B cell (primary cell): Measurements from ENCODE around the gene COL5A1. TPM values are rescaled to one million over a fixed set of nuclear protein-coding genes. Genes with fewer than 3 reads are reported as not detected.

Experiments
- ATAC-seq: fragments of 200-7000 bp; cut with Tn5 transposase; one replicate; pipeline ENCODE4 v1.10.0; 2021; ENCODE audit warnings: low read depth, mild to moderate bottlenecking, moderate number of reproducible peaks, moderate library complexity
- CTCF ChIA-PET: fragments of 350-600 bp; sonication (Branson Sonifier 250); formaldehyde crosslinking; loops from one replicate; lab custom pipeline; 2021; ENCODE audit warnings: antibody characterized with exemption, inconsistent platforms; lab: Charles Lee
- POLR2A ChIA-PET: fragments of 350-600 bp; sonication (Branson Sonifier 250); formaldehyde crosslinking; loops from one replicate; lab custom pipeline; 2021; ENCODE audit warnings: antibody characterized with exemption; lab: Charles Lee
- DNase-seq: peaks from one replicate; pipeline ENCODE4 v3.0.0; 2013
- H2AFZ ChIP-seq: 2 replicates; pipeline ENCODE4 v1.6.1; 2012; ENCODE audit warnings: mild to moderate bottlenecking, low read depth, low read length; ENCODE audit not compliant: insufficient read depth, poor library complexity, severe bottlenecking
- H3K27ac ChIP-seq, 2 donors: 1 replicate in 1 of 2; 2 replicates in 1 of 2; pipeline ENCODE4 v1.5.1; 2012 to 2013; ENCODE audit warnings: low read length in 2 of 2, mild to moderate bottlenecking in 2 of 2, moderate library complexity in 1 of 2
- H3K27me3 ChIP-seq, 4 experiments: fragments of 200-600 bp in 1 of 4; sonication (generic) in 1 of 4; replicated peaks in 1 of 4; 1 replicate in 2 of 4; 2 replicates in 2 of 4; pipeline versions ENCODE4 v1.6.1 to v1.7.0; 2013 to 2016; ENCODE audit warnings: low read length in 3 of 4, mild to moderate bottlenecking in 2 of 4, mixed read lengths in 1 of 4, moderate library complexity in 1 of 4; ENCODE audit not compliant: insufficient read depth in 4 of 4, control insufficient read depth in 3 of 4; ENCODE audit errors: control extremely low read depth in 1 of 4
- H3K36me3 ChIP-seq, 2 experiments: replicated peaks in 1 of 2; 1 replicate in 1 of 2; 2 replicates in 1 of 2; pipeline versions ENCODE4 v1.6.1 to v1.7.1; 2013; ENCODE audit warnings: low read length in 1 of 2; ENCODE audit not compliant: insufficient read depth in 2 of 2, control insufficient read depth in 1 of 2; ENCODE audit errors: control extremely low read depth in 1 of 2, extremely low read depth in 1 of 2
- H3K4me1 ChIP-seq, 2 donors: fragments of 200-600 bp in 1 of 2; sonication (generic) in 1 of 2; 1 replicate in 1 of 2; 2 replicates in 1 of 2; pipeline versions ENCODE4 v1.5.1 to v1.6.1; 2013 to 2017; ENCODE audit warnings: low read length in 2 of 2; ENCODE audit not compliant: control insufficient read depth in 2 of 2, insufficient read depth in 2 of 2
- H3K4me2 ChIP-seq: replicated peaks from 2 replicates; pipeline ENCODE3; 2012; ENCODE audit warnings: mild to moderate bottlenecking, low read depth, low read length; ENCODE audit not compliant: poor library complexity, severe bottlenecking
- H3K4me3 ChIP-seq, 5 experiments: fragments of 200-600 bp in 1 of 5; sonication (generic) in 1 of 5; 1 replicate in 3 of 5; 2 replicates in 2 of 5; pipeline versions ENCODE4 v1.5.1 to v1.7.0; 2011 to 2016; ENCODE audit warnings: low read length in 4 of 5, mild to moderate bottlenecking in 4 of 5, low read depth in 2 of 5, control low read depth in 1 of 5, moderate library complexity in 1 of 5; ENCODE audit not compliant: insufficient read depth in 1 of 5; ENCODE audit errors: control extremely low read depth in 1 of 5, extremely low read depth in 1 of 5
- H3K79me2 ChIP-seq: fragments of 200-600 bp; sonication (generic); one replicate; pipeline ENCODE4 v1.6.0; 2016; ENCODE audit warnings: low read length; ENCODE audit not compliant: control insufficient read depth, insufficient read depth
- H3K9ac ChIP-seq: fragments of 200-600 bp; sonication (generic); 2 replicates; pipeline ENCODE4 v1.6.1; 2017; ENCODE audit warnings: mild to moderate bottlenecking, low read length, moderate library complexity
- H3K9me3 ChIP-seq, 3 donors: one replicate each; pipeline versions ENCODE4 v1.6.1 to v1.7.1; 2013; ENCODE audit warnings: low read length in 2 of 3; ENCODE audit not compliant: control insufficient read depth in 2 of 3, insufficient read depth in 1 of 3; ENCODE audit errors: control extremely low read depth in 1 of 3
- H4K20me1 ChIP-seq: 2 replicates; pipeline ENCODE4 v1.6.0; 2012; ENCODE audit warnings: mild to moderate bottlenecking, low read length; ENCODE audit not compliant: insufficient read depth, control insufficient read depth, poor library complexity, severe bottlenecking
- H3K27ac Mint-ChIP-seq: one replicate; pipeline ENCODE4 v1.8.0; 2021; ENCODE audit warnings: mixed read lengths
- H3K27me3 Mint-ChIP-seq: one replicate; pipeline ENCODE4 v1.8.0; 2021; ENCODE audit warnings: mixed read lengths
- H3K4me1 Mint-ChIP-seq: one replicate; pipeline ENCODE4 v1.8.0; 2021; ENCODE audit warnings: mixed read lengths
- H3K4me3 Mint-ChIP-seq: one replicate; pipeline ENCODE4 v1.8.0; 2021; ENCODE audit warnings: mixed read lengths
- H3K9me3 Mint-ChIP-seq: one replicate; pipeline ENCODE4 v1.8.0; 2022; ENCODE audit warnings: mixed read lengths; ENCODE audit not compliant: insufficient read depth
- CTCF ChIP-seq: fragments of 200-600 bp; IDR thresholded peaks from one replicate; pipeline ENCODE4 v1.8.0; 2022; ENCODE audit warnings: antibody characterized with exemption, mild to moderate bottlenecking
- EZH2 ChIP-seq: IDR thresholded peaks from 2 replicates; pipeline ENCODE4 v1.6.1; 2012; ENCODE audit warnings: borderline replicate concordance, low read depth, mild to moderate bottlenecking, moderate library complexity, low read length; ENCODE audit not compliant: insufficient read depth, poor library complexity, severe bottlenecking
- WGBS: methylation state at CpG from one replicate; pipeline ENCODE4 v1.1.5; 2013; ENCODE audit warnings: missing lambda C conversion rate; ENCODE audit not compliant: insufficient coverage; 5-methylcytosine and 5-hydroxymethylcytosine counted together
- intact Hi-C: fragments of 100-400 bp; cut with micrococcal nuclease; formaldehyde crosslinking; loops from one replicate; pipeline ENCODE4 v1.10.0; 2022
- polyA plus RNA-seq: library from polyadenylated mRNA; depleted of rRNA; stranded (reverse); fragments of >200 nt; gene quantifications from 2 replicates; pipeline ENCODE4 v1.2.3, GENCODE V29; 2012
- total RNA-seq, 2 donors: library from RNA; stranded (reverse); fragments of 120-200 nt in 1 of 2; gene quantifications; 1 replicate in 1 of 2; 2 replicates in 1 of 2; pipeline versions ENCODE4 v1.2.3 to v1.2.4, GENCODE V29; 2013 to 2022

The COL5A1 gene
- total and polyA plus RNA-seq, 2 donors (not counting 1 experiment from before 2014, with no cell fraction given), result 0.06 TPM; not detected in 1

GRCh38 chr9:134756098-134756497, 114.5 kb downstream of the COL5A1 start:
- Mint-ChIP-seq H3K4me3 (no peak overlapping the region), H3K27ac (no peak overlapping the region), H3K27me3 (peaks cover 6% of the 10 kb centered on the region), H3K9me3 (peaks cover 5% of the 10 kb centered on the region), H3K4me1 (no peaks in the 10 kb centered on the region)
- intact Hi-C loops, result no loop called here
- Histone ChIP-seq H3K9me3 (no peaks in the 10 kb centered on the region), H3K27ac (no peak overlapping the region), H2AFZ (no peak overlapping the region), H3K4me2 (no peak overlapping the region), H3K79me2 (no peaks in the 10 kb centered on the region), H3K9ac (no peak overlapping the region), H3K27me3 (peaks cover 0 to 3% (median 0%) of the 10 kb centered on the region in 4 experiments), H3K4me3 (no peak overlapping the region), H4K20me1 (no peaks in the 10 kb centered on the region), H3K4me1 (no peaks in the 10 kb centered on the region), H3K36me3 (no peaks in the 10 kb centered on the region)
- DNase-seq (no peak), ATAC-seq (no peak)
- TF ChIP-seq EZH2 (no peak), CTCF (no peak)
- ChIA-PET POLR2A (no interaction called here), CTCF (no interaction called here)
- WGBS, result 98% methylated on average over 10 of the region's 10 CpGs

GRCh38 chr9:134757216-134757975, 115.8 kb downstream of the COL5A1 start:
- H3K4me2 ChIP-seq, result no peak overlapping the region
- Mint-ChIP-seq H3K27me3 (peaks cover 6% of the 10 kb centered on the region), H3K27ac (no peak overlapping the region), H3K4me3 (no peak overlapping the region), H3K9me3 (peaks cover 5% of the 10 kb centered on the region), H3K4me1 (no peaks in the 10 kb centered on the region)
- ATAC-seq, result no peak
- H3K4me1 ChIP-seq, result no peaks in the 10 kb centered on the region
- ChIA-PET POLR2A (no interaction called here), CTCF (no interaction called here)
- WGBS, result 96% methylated on average over 26 of the region's 26 CpGs
- TF ChIP-seq EZH2 (no peak), CTCF (no peak)
- H3K27ac ChIP-seq, result no peak overlapping the region
- no peak overlapping the region for H3K9ac ChIP-seq
- no peak overlapping the region for H3K4me3 ChIP-seq
- peaks cover 0 to 3% (median 0%) of the 10 kb centered on the region in 4 experiments for H3K27me3 ChIP-seq
- H2AFZ ChIP-seq, result no peak overlapping the region
- intact Hi-C loops, result no loop called here
- DNase-seq, result no peak
- no peaks in the 10 kb centered on the region for H4K20me1 ChIP-seq
- H3K79me2 ChIP-seq, result no peaks in the 10 kb centered on the region
- H3K9me3 ChIP-seq, result no peaks in the 10 kb centered on the region
- H3K36me3 ChIP-seq, result no peaks in the 10 kb centered on the region
